GM18511 (cell line): Measurements from ENCODE around the gene OR3A1.
"Not testable (repeated sequence)": the region's sequence is repeated elsewhere in the genome, so short reads cannot be mapped to it uniquely, and the experiment has no call there.

ENCODE experiments used
- ATAC-seq: cut with Tn5 transposase; IDR thresholded peaks from one replicate; pipeline ENCODE4 v1.9.1; 2021; ENCODE audit warnings: mild to moderate bottlenecking, moderate library complexity; ENCODE audit not compliant: unreplicated experiment

Gene OR3A1, protein sequence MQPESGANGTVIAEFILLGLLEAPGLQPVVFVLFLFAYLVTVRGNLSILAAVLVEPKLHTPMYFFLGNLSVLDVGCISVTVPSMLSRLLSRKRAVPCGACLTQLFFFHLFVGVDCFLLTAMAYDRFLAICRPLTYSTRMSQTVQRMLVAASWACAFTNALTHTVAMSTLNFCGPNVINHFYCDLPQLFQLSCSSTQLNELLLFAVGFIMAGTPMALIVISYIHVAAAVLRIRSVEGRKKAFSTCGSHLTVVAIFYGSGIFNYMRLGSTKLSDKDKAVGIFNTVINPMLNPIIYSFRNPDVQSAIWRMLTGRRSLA

DNA sequence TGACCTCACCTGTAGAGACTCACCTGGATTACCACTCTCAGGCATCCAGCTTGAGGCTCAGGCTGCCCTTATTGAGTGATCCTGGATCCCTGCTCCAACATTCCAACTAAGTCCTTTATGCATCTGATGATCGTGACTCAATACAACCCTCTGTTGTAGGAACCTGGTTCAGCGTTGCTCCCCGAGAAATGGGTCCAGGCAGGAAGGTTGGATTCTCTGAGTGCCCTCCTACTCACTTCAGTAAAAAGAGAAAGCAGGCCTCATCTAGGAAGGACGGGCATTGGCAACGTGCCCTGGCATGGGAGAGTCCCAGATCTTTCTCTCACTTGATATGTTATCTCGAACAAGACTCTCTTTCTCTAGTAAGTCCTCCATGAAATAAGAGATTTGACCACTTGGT is at the start of gene OR3A1:
Gene OR3A1 (minus strand): TSS at position 101 of the 400 bp plus-strand sequence. CDS start 5,778 bp downstream, outside the sequence.
- ATAC-seq, result no peak

DNA sequence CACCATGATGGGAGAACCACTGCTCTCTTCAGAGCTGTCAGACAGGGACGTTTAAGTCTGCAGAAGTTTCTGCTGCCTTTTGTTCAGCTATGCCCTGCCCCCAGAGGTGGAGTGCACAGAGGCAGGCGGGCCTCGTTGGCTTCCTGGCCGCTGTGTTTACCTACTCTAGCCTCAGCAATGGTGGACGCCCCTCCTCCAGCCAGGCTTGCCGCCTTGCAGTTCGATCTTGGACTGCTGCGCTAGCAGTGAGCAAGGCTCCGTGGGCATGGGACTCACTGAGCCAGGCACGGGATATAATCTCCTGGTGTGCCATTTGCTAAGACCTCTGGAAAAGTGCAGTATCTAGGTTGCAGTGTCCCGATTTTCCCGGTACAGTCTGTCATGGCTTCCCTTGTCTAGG is 44.6 kb upstream of the OR3A1 start:
- ATAC-seq, result not testable (repeated sequence)

DNA sequence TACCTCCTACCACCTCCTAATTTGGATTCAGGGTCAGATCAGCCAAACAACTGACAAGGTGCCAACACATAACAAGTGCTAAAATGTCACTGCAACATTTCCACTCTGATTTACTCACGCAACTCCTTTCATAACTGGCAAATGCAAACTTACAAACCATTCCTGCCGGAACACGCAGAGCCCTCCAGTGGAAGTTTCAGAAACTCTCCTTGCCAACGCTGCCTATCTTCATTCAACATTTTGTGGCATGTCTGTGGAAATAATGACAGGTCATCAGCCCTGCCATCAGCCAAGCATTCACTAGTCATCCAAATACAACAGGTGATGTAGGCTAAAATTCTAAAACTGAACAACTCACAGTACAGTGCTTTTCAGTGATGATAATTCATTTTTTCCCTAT is 37.7 kb upstream of the OR3A1 start:
- no peak for ATAC-seq

DNA sequence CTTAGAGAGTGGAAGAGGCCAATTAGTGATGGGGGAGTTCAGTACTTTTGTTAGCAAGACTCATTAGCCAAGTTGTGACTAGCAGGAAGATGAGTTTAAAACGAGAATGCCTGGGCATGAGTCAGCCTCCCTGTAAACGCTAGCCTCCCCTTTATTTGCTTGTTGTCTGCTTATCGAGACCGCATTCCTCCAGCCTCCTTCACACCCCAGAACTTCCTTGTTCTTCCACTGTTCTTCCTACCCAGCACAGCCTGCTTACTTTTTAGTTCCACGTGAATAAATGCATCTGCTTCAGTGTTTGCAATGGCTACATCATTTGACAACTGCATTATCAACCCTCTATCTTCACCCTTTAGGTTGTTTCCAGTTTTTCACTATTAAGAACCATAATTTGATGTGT is 20.2 kb upstream of the OR3A1 start:
- no peak for ATAC-seq

DNA sequence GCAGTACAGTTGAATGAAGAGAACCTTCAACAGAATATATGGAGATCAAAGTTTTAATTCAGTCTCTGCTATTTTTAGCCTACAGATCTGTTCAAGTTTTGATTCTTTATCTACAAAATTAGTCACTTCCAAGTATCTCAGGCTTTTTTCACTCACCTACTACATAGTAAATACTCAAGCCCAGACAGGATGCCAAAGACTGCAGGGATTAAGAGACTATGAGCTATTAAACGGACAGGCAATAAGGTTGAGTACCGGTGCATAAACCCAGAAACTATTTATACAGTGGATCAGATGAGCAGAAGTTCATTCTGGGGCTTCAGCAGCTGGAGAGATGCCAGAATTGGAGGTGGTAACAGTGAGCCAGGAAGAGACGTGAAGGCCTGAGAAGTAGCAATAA is 18.7 kb upstream of the OR3A1 start:
- ATAC-seq, result no peak

DNA sequence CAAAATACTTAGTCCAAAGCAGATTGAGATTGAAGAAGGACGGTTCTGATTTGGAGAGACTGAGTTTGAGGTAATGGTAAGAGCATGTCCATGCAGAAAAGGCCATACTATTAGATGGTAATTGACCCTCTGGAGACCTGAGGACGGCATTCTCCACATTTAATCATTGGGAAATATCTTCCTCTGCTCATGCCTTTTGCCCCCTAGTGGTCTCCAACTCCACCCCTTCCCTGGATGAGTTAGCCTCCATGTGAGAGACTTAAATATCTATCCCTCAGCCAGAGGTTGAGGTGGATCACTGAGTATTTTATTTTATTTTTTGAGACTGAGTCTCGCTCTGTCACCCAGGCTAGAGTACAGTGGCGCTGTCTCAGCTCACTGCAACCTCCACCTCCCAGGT is 10.4 kb upstream of the OR3A1 start:
- no peak for ATAC-seq

DNA sequence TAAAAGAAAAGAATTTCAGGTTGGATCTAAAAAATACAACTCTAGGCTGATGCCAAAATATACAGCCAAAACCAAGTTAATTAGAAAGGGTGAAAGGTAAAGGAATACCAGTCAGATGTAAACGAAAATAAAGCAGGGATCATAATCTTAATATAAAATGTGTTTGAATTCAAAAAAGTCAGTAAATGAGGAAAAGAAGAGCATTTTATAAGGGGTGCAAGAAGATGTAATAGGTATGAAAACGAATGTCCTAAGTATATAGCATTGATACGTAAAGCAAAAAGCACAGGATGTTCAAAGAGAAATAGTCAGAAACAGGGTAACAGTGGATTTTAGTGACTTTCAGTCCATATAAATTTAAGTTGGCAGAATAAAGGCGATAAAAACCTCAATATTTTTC is 2.5 kb downstream of the OR3A1 start:
- ATAC-seq, result no peak

DNA sequence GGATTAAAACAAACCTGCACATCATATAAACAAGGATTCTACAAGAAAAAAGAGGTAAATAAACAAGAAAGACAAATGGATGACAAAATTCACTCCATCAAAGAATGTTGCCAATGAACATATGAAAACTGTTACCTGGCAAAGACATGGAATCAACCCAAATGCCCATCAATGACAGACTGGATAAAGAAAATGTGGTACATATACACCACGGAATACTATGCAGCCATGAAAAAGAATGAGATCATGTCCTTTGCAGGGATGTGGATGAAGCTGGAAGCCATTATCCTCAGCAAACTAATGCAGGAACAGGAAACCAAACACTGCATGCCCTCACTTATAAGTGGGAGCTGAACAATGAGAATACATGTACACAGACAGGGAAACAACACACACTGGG is 4.6 kb downstream of the OR3A1 start:
- ATAC-seq, result not testable (repeated sequence)

DNA sequence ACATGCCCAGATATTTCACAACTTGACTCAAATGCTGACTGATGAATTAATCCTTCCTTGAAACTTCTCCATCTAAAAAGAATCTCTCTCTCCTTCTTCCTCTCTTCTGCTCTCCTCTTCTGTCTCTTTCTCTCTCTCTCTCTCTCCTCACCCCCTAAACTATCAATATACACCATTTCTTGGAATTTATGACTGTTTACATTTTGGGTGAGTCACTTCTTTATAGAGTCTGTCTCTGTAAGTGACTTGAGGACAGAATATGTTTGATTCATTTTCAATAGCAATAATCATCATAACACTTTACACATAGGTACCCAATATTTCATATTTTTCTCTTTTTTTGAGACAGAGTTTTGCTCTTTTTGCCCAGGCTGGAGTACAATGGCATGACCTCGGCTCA is 15.3 kb downstream of the OR3A1 start:
- ATAC-seq, result no peak

DNA sequence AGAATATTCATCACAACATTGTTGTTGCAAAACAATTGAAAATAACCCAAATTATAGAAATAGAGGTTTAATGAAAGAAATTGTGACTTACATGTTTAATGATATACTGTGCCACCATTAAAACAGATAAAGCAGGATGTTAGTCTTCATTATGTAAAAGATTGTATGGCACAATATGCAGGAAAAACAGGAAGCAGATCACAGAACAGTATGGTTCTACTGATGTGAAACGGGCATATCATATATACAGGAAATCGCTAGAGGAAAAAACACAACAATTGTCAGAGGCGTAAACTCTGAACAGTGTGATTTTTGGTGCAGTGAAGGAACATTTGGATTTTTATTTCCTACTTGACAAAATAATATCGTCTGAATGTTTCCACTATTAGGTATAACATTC is 22.0 kb downstream of the OR3A1 start:
- no peak for ATAC-seq

DNA sequence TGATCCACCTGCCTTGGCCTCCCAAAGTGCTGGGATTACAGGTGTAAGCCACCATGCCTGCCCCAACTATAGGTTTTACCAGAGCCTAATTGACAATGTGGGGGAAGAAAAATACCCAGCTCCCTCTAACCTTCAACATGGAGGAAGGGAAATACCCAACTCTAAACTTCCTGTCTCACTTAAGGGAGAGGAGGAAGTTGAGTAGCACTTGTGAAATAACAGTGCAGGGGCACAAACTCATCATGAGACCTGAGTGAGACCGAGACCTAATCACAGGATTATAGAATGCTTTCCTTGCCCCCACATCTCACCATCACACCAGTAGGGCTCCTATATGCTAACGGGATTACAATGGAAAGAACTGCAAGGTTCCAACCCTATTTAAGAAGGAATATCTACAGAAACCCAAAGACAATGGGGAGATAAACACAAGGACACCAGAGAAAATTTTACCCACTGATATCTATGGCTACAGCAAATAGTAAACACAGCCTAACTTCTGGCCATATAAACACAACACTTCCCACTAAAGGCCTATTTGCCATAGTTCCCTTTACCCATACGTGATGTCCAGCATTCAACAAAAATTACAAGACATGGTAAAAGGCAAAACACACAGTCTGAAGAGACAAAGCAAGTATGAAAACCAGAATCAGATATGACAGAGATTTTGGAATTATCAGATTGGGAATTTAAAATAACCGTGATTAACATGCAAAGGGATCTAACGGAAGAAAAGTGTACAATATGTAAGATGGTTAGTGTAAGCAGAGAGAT is 26.9 kb downstream of the OR3A1 start:
- ATAC-seq, result no peak

DNA sequence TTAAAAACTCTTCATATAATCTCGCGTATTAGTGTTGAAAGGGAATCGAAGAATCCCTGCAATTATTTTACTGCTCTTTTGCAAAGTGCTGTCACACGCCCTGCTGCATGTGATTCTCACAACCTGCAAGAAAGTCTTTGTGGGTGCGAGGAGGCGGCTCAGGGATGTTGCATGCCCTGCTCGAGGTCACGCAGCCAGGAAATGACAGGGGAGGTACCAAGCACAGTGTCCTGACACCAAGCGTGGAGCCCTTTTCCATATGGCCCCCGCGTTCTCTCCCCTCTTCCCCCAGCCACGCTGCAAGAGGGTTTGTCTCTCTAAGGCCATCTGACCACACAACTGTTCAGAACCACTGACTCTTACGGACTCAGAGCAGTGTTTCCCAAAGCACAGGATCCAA is 37.6 kb downstream of the OR3A1 start:
- no peak for ATAC-seq

DNA sequence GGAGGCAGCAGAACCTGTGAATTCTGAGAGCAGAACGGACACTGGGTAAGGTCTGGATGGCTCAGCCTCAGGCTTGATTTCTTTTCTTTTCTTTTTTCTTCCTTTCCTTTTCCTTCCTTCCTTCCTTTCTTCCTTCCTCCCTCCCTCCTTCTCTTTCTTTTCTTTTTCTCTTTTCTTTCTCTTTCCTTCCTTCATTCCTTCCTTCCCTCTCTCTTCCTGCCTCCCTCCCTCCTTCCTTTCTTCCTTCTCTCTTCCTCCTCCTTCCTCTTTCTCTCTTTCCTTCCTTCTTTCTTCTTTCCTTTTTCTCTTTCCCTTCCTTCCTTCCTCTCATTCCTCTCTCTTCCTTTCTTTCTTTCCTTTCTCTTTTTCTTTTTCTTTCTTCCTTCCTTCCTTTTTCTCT is 38.0 kb downstream of the OR3A1 start:
- no peak for ATAC-seq

DNA sequence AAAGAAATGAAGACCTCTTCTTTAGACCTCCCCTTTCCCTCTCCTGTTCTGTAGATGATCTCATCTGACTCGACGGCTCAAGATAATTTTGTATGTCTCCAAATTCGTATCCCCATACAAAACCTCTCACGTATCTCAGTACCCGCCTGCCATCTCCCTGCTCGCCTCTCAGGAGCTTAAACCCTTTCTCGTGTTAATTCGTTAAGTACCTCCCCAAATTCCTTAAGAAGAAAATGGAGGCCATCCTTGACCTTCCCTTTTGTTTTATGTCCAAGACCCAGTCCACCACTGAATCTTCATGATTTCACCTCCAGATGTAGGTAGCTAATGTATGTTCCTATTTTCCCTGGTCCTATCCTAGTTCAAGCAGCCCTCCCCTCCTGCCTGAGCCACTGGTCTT is 41.6 kb downstream of the OR3A1 start:
- ATAC-seq, result no peak

DNA sequence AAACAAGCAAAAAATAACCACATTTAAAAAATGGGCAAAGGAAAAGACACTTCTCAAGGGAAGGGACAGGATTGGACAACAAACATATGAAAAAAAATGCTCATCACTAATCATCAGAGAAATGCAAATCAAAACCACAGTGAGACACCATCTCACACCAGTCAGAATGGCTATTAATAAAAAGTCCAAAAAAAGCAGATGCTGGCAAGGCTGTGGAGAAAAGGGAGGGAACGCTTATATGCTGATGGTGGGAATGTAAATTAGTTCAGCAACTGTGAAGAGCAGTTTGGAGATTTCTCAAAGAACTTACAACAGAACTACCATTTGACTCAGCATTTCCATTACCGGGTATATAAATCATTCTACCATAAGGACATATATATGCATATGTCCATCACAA is 49.1 kb downstream of the OR3A1 start:
- ATAC-seq, result not testable (repeated sequence)

DNA sequence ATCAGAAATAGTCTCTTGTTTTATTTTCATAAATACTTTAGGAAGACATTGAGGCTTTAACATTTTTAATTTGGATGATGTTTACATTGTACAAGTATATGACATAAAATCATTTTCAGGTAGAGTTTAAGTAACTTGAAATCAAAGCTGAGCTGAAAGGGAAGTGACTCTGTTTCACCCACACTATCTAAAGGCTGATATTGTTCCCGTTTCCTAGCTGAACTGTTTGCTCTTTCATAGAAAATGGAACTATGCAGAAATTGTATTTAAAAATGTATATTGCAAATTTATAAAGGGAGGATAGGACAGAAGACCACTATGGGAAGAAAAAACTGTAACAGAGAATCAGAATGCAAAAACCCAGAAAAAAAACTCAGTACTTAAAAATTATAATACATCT is 53.3 kb downstream of the OR3A1 start:
- not testable (repeated sequence) for ATAC-seq

DNA sequence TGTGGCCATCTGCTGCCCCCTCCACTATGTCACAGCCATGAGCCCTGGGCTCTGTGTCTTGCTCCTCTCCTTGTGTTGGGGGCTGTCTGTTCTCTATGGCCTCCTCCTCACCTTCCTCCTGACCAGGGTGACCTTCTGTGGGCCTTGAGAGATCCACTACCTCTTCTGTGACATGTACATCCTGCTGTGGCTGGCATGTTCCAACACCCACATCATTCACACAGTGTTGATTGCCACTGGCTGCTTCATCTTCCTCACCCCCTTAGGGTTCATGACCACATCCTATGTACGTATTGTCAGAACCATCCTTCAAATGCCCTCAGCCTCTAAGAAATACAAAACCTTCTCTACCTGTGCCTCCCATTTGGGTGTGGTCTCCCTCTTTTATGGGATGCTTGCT is 57.1 kb downstream of the OR3A1 start:
- ATAC-seq, result not testable (repeated sequence)
